BLaER1 (cell line): Measurements from ENCODE around the gene PYCARD.

ENCODE experiments used
- H3K27ac ChIP-seq: shearing (Covaris generic); formaldehyde crosslinking; 2 replicates; pipeline ENCODE4 v1.8.1; 2022
- H3K27me3 ChIP-seq: shearing (Covaris generic); formaldehyde crosslinking; 2 replicates; pipeline ENCODE4 v1.8.1; 2022
- H3K36me3 ChIP-seq: shearing (Covaris generic); formaldehyde crosslinking; 2 replicates; pipeline ENCODE4 v1.8.1; 2022
- H3K4me1 ChIP-seq: shearing (Covaris generic); formaldehyde crosslinking; 2 replicates; pipeline ENCODE4 v1.8.1; 2022
- H3K4me2 ChIP-seq: shearing (Covaris generic); formaldehyde crosslinking; 2 replicates; pipeline ENCODE4 v1.8.1; 2022
- H3K4me3 ChIP-seq: shearing (Covaris generic); formaldehyde crosslinking; 2 replicates; pipeline ENCODE4 v1.8.1; 2022
- H3K9ac ChIP-seq: shearing (Covaris generic); formaldehyde crosslinking; 2 replicates; pipeline ENCODE4 v1.8.1; 2022
- H3K9me3 ChIP-seq: shearing (Covaris generic); formaldehyde crosslinking; 2 replicates; pipeline ENCODE4 v1.8.1; 2022
- H4K20me1 ChIP-seq: shearing (Covaris generic); formaldehyde crosslinking; 2 replicates; pipeline ENCODE4 v1.8.1; 2022
- Cebpa-rat ChIP-seq: shearing (Covaris generic); IDR thresholded peaks from 2 replicates; pipeline ENCODE4 v1.8.1; 2022

The PYCARD gene

GRCh38 chr16:31167315-31167714 is 35.2 kb downstream of the PYCARD start:
- H3K9me3 ChIP-seq: no peaks in the 10 kb centered on the region
- no peaks in the 10 kb centered on the region for H3K36me3 ChIP-seq
- no peak overlapping the region for H3K4me2 ChIP-seq
- H4K20me1 ChIP-seq: no peaks in the 10 kb centered on the region
- H3K9ac ChIP-seq: no peak overlapping the region
- no peak for TF ChIP-seq Cebpa-rat
- no peak overlapping the region for H3K27ac ChIP-seq
- no peaks in the 10 kb centered on the region for H3K27me3 ChIP-seq
- no peak overlapping the region for H3K4me3 ChIP-seq
- H3K4me1 ChIP-seq: no peaks in the 10 kb centered on the region

GRCh38 chr16:31157136-31157535 is 45.4 kb downstream of the PYCARD start:
- no peak overlapping the region for H3K4me3 ChIP-seq
- no peaks in the 10 kb centered on the region for H3K36me3 ChIP-seq
- no peaks in the 10 kb centered on the region for H3K27me3 ChIP-seq
- peaks cover 17% of the 10 kb centered on the region for H3K4me1 ChIP-seq
- no peak overlapping the region for H3K9ac ChIP-seq
- no peaks in the 10 kb centered on the region for H3K9me3 ChIP-seq
- no peak for TF ChIP-seq Cebpa-rat
- H3K27ac ChIP-seq: no peak overlapping the region
- H4K20me1 ChIP-seq: no peaks in the 10 kb centered on the region
- H3K4me2 ChIP-seq: peak overlapping the region; percentile 32; the same call in 1 of the 2 replicates
